ENCODE results near the gene KLHL10. TPM values are rescaled to one million over a fixed set of nuclear protein-coding genes. Genes with fewer than 3 reads are reported as not detected.

The KLHL10 gene
- total and polyA plus RNA-seq, 9 of the 15 experiments (the other 6 are each of a cell fraction or from before 2014, with no cell fraction given), result 0.06 to 0.56 (median 0.12) TPM; not detected in 5

- TF ChIP-seq HCFC1 (IDR thresholded peaks at IDR 0.05; ENCODE audit: low read depth, low read length), result no peak
- no peak for TF ChIP-seq TSHZ1 (CRISPR knock-in tag; IDR thresholded peaks at IDR 0.05)
- no peak for TF ChIP-seq ZC3H8 (IDR thresholded peaks at IDR 0.05)
- TF ChIP-seq ZNF184 (CRISPR knock-in tag; IDR thresholded peaks at IDR 0.05), result no peak
- no peak for TF ChIP-seq ZNF408 (CRISPR knock-in tag; IDR thresholded peaks at IDR 0.05; ENCODE audit: low read depth)
- TF ChIP-seq ATF4 (CRISPR knock-in tag; IDR thresholded peaks at IDR 0.05), result no peak
- TF ChIP-seq GTF2B (IDR thresholded peaks at IDR 0.05; ENCODE audit: extremely low read depth, insufficient read length), result no peak
- no peak for TF ChIP-seq ZBTB11 (CRISPR knock-in tag; IDR thresholded peaks at IDR 0.05)
Observed at GRCh38 chr17:41796121-41796895, 41.3 kb upstream of the KLHL10 start (continued).

Measured in K562 (cell line).